H1 (cell line): ENCODE data around the gene CEP97. TPM values are rescaled to one million over a fixed set of nuclear protein-coding genes. Genes with fewer than 3 reads are reported as not detected.
A peak's percentile ranks its signal among the peaks of the same experiment; 100 is the strongest.

ENCODE experiments used
- CBX5 ChIP-seq: fragments of 300-800, 300-1000 bp; sonication (generic); IDR thresholded peaks from 2 replicates; pipeline ENCODE4 v1.7.1; 2016; ENCODE audit warnings: antibody characterized with exemption, low read length, low read depth
- RAD21 ChIP-seq, 2 experiments: IDR thresholded peaks in 1 of 2; conservative IDR thresholded peaks in 1 of 2; 2 replicates each; pipeline ENCODE4 v1.6.1; 2011; ENCODE audit warnings: low read depth in 2 of 2, low read length in 2 of 2, improper control_type of control experiment in 1 of 2, inconsistent platforms in 1 of 2, mild to moderate bottlenecking in 1 of 2, moderate library complexity in 1 of 2
- polyA plus RNA-seq, 7 experiments: library from polyadenylated mRNA; depleted of rRNA in 3 of 7; stranded (reverse) in 5 of 7; unstranded in 2 of 7; fragments of >200 nt in 5 of 7; fragments of 200-250 nt in 2 of 7; gene quantifications; 1 replicate in 5 of 7; 2 replicates in 1 of 7; 4 replicates in 1 of 7; pipeline versions ENCODE4 v1.2.1 to v1.2.3, GENCODE V29; 2011 to 2013; ENCODE audit warnings: missing spikeins in 2 of 7, mixed read lengths in 2 of 7
- total RNA-seq: library from RNA; stranded (reverse); fragmentation: NEBNext Ultra II Directional; extraction: Animal tissue kit (Norgen Biotek cat#: 25700); gene quantifications from 2 replicates; pipeline ENCODE4 v1.2.1, GENCODE V29; 2021

Gene CEP97
- total and polyA plus RNA-seq, 2 of the 8 experiments (the other 6 are each of a cell fraction or from before 2014, with no cell fraction given): 1.6 to 13.2 TPM

- TF ChIP-seq RAD21 (IDR thresholded peaks at IDR 0.05 in 1 of 2, conservative IDR thresholded peaks at IDR 0.05 in 1 of 2; ENCODE audit: low read depth in 2 of 2, low read length in 2 of 2) (peak; percentile 75 to 82), CBX5 (no peak)
Measured at GRCh38 chr3:101809178-101810021, 85.0 kb downstream of the CEP97 start (continued).
